ENCODE results near the gene ALPI.
A peak's percentile ranks its signal among the peaks of the same experiment; 100 is the strongest.
"Not testable (repeated sequence)": the region's sequence is repeated elsewhere in the genome, so short reads cannot be mapped to it uniquely, and the experiment has no call there.

Gene ALPI

GRCh38 chr2:232421189-232421785 lies 34.7 kb upstream of the ALPI start:
- DNase-seq, result no peak

GRCh38 chr2:232422051-232422450 lies 33.9 kb upstream of the ALPI start:
- no peak for DNase-seq

- not testable (repeated sequence) for DNase-seq
These were observed 33.0 kb upstream of the ALPI start for GRCh38 chr2:232422996-232423395.

GRCh38 chr2:232423407-232423806 lies 32.5 kb upstream of the ALPI start:
- not testable (repeated sequence) for DNase-seq

DNA sequence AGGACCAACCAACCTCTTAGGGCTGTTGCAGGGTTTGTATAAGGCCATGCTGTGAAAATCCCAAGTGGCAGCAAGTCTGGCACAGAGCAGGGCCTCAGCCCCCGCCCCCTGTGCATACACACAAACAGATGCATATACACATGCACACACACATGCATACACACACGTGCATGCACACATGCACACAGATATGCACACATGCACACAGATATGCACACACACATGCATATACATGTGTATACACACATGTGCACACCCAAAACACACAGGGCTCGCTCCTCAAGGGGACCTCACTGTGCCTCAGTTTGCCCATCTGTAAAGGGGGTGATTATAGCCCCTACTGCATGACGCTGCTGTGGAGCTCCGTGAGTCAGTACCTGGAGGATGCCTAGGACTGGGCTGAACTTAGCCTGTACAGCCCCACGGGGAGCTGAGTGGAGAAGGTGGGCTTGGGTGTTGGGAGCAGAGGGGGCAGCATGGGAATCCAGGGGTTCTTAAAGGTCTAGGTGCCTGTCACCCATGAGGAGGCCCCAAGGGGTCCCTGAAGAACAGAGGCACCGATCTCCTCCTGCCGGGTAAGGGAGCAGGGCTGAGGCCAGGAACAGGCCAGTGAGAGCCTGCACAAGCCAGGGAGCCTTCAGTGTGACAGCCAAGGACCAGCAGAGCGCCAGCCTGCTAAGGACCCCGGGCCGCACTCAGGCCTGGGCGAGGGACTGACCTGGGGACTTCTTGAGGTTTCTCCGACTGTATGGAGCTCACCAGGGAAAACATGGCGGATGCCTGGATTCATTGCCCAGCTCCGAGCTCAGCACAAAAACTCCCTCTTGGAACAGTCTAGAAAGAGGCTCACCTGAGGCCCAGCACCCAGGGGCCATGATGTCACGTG lies 24.0 kb upstream of the ALPI start:
- no peak for DNase-seq

- DNase-seq, result no peak
These were observed 23.3 kb upstream of the ALPI start for GRCh38 chr2:232432598-232433184.

- DNase-seq, result not testable (repeated sequence)
These were observed 22.3 kb upstream of the ALPI start for GRCh38 chr2:232433622-232434021.

DNA sequence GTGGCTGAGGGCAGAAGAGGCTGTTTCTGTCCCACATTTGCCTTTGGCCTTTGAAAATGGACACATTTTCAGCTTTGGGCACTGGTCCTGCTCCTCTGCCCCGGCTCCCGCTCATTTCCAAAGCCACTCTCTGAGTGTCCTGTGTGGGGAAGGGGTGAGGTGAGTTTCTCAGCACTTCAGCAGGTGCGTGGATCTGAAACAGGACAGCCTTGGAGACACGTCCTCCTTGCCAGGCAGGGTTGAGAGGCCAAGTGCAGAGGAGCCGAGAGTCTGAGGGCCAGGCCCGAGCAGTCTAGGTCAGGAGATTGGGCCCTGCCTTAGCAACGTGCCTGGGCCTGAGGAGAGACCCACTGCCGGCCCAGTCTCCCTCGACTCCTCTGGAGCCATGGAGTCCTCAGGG lies 21.9 kb upstream of the ALPI start:
- no peak for DNase-seq

DNA sequence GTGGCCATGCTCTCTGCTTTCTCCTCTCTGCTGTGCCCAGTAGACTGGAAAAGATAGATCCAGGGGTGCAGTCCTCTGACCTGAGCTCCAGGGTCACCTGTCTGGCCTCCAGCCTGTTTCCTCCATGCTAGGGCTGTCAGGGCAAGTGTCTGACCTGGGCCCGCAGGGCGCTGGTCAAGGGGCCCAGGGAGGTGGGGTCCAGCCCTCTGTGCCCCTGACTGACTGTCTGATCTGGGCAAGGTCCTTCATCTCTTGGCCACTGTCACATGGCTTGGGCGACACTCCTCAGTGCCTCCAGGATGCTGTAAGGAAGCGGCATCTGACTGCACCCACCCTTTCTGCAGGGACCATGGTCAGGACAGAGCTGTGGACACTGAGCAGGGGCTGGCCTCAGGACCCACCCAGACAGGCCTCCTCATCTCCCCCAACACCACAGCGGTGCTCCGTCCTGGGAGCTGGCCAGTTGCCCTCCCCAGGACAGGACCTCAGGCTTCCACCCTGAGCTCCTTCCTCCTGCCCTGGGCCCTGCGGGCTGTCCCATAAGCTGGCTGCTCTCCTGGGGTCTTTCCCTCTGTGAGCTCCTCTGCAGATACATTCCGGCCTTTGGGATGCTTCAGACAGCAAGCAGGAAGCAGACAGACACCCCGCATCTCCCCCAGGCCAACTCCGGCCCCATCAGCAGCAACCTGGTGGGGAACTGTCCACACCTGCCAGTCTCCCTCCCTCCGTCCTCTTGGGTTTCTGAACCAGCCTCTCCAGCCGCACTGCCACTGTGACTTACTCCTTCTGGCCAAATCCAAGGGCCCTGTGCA lies 21.2 kb upstream of the ALPI start:
- no peak for DNase-seq

DNA sequence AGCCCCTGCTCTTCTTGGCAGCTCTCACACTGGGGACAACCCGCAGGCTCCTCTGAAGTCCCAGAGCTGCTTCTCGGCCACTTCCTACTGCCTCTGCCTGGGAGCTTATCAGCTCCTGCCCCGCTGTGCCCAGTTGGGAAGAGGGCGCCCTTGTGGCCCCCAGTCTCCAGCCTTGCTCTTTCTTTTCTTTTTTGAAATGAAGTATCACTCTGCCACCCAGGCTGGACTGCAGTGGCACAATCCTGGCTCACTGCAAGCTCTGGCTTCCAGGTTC lies 20.6 kb upstream of the ALPI start:
- DNase-seq, result no peak

- no peak for DNase-seq
These were observed 20.1 kb upstream of the ALPI start for GRCh38 chr2:232435805-232436204.

DNA sequence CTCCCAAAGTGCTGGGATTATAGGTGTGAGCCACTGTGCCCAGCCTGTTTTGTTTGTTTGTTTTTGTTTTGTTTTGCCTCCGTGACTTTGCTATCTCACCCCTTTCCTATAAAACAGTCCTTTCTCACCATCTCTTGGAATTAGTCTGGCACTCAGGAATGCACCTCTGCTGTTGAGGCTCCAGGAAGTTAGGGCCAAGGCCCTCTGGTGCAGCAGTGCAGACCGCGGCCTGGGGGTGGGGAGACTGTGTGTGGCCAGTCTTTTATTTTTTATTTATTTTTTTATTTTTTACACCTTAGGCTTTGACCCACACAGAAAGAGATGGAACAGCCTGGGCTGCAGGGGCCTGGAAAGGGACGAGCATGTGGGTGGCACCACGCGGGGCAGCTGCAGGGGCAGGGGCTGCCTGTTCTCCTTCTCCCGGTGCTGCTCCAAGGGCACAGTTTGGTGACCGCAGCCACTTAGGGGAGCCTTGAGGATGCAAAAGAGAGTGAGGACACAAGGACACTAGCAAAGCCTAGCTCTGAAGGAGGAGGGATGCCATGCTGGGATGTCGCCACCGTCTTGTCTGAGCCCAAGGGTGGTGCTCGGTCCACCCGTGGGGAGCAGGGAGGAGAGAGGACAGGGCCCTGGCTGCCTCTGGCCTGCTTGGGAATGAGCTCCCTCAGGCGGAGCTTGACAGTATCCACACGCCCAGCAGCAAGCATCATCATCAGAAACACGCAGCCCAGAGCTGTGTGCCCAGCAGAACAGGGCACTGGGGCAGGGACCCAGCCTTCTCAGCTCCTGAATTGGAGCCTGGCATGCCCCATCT lies 19.4 kb upstream of the ALPI start:
- DNase-seq, result no peak

DNA sequence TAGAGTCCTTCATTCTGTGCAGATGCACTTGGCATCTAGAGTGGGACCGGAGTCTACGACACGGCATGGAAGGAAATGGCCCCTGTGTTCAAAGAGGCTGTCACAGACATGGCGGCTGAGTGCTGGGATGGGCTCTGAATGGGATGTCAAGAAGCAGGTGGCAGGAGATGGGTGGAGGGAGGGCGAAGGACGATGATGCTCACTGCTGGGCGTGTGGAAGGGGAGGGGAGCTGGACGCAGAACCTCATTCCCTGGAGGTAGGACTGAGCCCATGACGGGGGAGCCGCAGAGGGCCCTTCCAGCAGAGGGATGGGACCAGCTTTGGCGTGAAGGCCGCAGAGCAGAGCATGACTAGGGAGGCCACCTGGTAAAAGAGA lies 18.8 kb upstream of the ALPI start:
- no peak for DNase-seq

DNA sequence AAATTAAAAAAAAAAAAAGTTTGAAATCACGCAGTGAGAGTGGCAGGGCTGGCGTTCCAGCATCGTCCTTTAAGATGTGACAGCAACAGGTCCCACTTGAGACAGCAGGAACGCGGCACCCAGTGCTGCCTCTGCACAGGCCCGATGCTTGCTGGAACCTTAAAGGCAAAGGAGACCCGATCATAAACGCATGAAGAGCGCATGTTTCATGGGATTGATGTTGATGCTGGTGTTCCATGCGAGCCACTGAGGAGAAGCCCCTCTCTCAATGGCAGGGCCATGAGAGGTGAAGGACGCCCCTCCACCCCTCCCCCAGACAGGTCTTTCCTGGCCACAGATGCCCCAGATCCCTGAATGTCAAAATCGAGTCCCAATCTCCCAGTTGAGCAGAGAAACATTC lies 17.9 kb upstream of the ALPI start:
- DNase-seq, result no peak

GRCh38 chr2:232438951-232439757 lies 16.8 kb upstream of the ALPI start:
- DNase-seq, result no peak

DNA sequence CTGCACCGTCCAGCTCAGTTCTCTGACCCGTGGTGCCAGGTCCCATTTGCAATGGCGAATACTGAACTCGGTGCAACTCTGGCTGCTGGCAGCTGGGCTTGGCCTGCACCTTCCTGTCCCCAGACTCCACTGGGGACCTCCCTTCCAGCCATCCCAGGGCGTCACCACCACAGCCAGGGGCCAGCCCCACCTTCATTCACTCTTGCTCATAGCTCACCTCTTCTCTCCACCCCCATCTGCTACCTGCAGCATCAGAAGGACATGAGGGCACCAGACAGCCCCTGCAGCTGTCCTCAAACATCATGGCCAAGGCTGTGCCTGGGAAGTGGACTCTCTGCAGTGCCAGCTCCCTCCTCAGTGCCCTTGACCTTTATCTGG lies 16.2 kb upstream of the ALPI start:
- DNase-seq, result no peak

DNA sequence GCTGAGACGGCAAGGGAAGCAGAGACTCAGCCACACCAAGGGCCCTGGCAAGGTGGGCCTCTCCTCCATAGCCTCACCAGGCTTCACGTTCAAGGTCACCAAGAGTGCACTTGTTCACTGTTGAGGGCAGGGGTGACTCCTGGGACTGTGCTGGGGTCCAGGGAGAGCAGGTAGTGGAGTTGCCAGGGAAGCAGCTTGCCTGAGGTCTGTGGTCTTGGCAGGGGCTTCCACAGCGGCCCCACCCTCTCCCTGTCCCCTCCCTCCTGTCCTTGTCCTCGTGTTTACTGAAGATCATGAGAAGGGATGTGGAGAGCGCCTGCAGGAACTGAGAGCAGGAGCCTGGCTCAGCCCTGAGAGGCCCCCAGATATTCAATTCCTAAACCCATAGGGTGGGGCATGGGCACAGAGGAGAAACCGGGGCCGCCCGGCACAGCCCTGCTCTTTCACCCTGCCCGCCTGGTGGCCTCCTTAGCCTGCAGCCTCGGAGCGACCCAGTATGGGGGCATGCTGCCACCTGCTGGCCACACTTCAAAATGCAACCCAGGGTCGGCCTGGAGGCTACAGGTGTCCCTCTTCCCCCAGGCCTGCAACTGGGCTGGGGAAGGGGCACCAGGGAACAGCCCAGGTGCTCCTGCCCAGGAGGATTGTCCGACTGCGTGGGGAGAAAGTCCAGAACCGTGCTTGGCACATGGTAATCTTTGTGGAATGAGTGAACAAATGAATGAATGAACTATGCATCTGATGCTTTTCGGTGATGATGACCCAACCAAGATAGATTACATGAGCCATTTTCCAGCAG lies 15.5 kb upstream of the ALPI start:
- DNase-seq, result peak; percentile 39 to 77

- DNase-seq, result no peak
These were observed 14.8 kb upstream of the ALPI start for GRCh38 chr2:232441147-232441651.

GRCh38 chr2:232441922-232442321 lies 14.0 kb upstream of the ALPI start:
- DNase-seq, result not testable (repeated sequence)

- not testable (repeated sequence) for DNase-seq
These were observed 13.5 kb upstream of the ALPI start for GRCh38 chr2:232442431-232442830.

- not testable (repeated sequence) for DNase-seq
These were observed 12.9 kb upstream of the ALPI start for GRCh38 chr2:232443047-232443446.

All from NCI-H446 (cell line).